GM19328 (cell line): Measurements from ENCODE around the gene HIVEP3.
"Not testable (repeated sequence)": the region's sequence is repeated elsewhere in the genome, so short reads cannot be mapped to it uniquely, and the experiment has no call there.

Experiments
- ATAC-seq: cut with Tn5 transposase; IDR thresholded peaks from one replicate; pipeline ENCODE4 v1.9.1; 2021; ENCODE audit warnings: mild to moderate bottlenecking, moderate library complexity; ENCODE audit not compliant: unreplicated experiment

HIVEP3 gene

GRCh38 chr1:41918450-41919043 is at the start of gene HIVEP3:
Gene HIVEP3, minus strand, starts transcription at chr1:41918922.
- ATAC-seq = no peak

GRCh38 chr1:41964400-41964799 is 45.7 kb upstream of the HIVEP3 start:
- no peak for ATAC-seq

- no peak for ATAC-seq
Measured at GRCh38 chr1:41963636-41964035, 44.9 kb upstream of the HIVEP3 start.

GRCh38 chr1:41958015-41958673 is 39.4 kb upstream of the HIVEP3 start:
- no peak for ATAC-seq

- no peak for ATAC-seq
Measured at GRCh38 chr1:41957568-41957967, 38.8 kb upstream of the HIVEP3 start.

- no peak for ATAC-seq
Measured at GRCh38 chr1:41955461-41956159, 36.9 kb upstream of the HIVEP3 start.

GRCh38 chr1:41954533-41954944 is 35.8 kb upstream of the HIVEP3 start:
- no peak for ATAC-seq

- ATAC-seq = no peak
Measured at GRCh38 chr1:41953291-41953690, 34.6 kb upstream of the HIVEP3 start.

GRCh38 chr1:41952208-41952607 is 33.5 kb upstream of the HIVEP3 start:
- ATAC-seq = no peak

- ATAC-seq = not testable (repeated sequence)
Measured at GRCh38 chr1:41951492-41951891, 32.8 kb upstream of the HIVEP3 start.

- ATAC-seq = no peak
Measured at GRCh38 chr1:41950820-41951219, 32.1 kb upstream of the HIVEP3 start.

GRCh38 chr1:41945946-41946345 is 27.2 kb upstream of the HIVEP3 start:
- not testable (repeated sequence) for ATAC-seq

- no peak for ATAC-seq
Measured at GRCh38 chr1:41943717-41944116, 25.0 kb upstream of the HIVEP3 start.

GRCh38 chr1:41942278-41942677 is 23.6 kb upstream of the HIVEP3 start:
- ATAC-seq = no peak

GRCh38 chr1:41941381-41941780 is 22.7 kb upstream of the HIVEP3 start:
- no peak for ATAC-seq

- no peak for ATAC-seq
Measured at GRCh38 chr1:41939194-41939593, 20.5 kb upstream of the HIVEP3 start.

- ATAC-seq = no peak
Measured at GRCh38 chr1:41936107-41936506, 17.4 kb upstream of the HIVEP3 start.

GRCh38 chr1:41935226-41935625 is 16.5 kb upstream of the HIVEP3 start:
- ATAC-seq = no peak

GRCh38 chr1:41933106-41933505 is 14.4 kb upstream of the HIVEP3 start:
- ATAC-seq = no peak

GRCh38 chr1:41931578-41931977 is 12.9 kb upstream of the HIVEP3 start:
- ATAC-seq = no peak

GRCh38 chr1:41927118-41927517 is 8.4 kb upstream of the HIVEP3 start:
- ATAC-seq = no peak

GRCh38 chr1:41925712-41926111 is 7.0 kb upstream of the HIVEP3 start:
- ATAC-seq = no peak
